ENCODE measurements around the gene PRX. TPM values are rescaled to one million over a fixed set of nuclear protein-coding genes. Genes with fewer than 3 reads are reported as not detected.

PRX gene
- total and polyA plus RNA-seq, 2 of the 4 experiments (the other 2 are of a cell fraction): 0.90 to 1.7 TPM

DNA sequence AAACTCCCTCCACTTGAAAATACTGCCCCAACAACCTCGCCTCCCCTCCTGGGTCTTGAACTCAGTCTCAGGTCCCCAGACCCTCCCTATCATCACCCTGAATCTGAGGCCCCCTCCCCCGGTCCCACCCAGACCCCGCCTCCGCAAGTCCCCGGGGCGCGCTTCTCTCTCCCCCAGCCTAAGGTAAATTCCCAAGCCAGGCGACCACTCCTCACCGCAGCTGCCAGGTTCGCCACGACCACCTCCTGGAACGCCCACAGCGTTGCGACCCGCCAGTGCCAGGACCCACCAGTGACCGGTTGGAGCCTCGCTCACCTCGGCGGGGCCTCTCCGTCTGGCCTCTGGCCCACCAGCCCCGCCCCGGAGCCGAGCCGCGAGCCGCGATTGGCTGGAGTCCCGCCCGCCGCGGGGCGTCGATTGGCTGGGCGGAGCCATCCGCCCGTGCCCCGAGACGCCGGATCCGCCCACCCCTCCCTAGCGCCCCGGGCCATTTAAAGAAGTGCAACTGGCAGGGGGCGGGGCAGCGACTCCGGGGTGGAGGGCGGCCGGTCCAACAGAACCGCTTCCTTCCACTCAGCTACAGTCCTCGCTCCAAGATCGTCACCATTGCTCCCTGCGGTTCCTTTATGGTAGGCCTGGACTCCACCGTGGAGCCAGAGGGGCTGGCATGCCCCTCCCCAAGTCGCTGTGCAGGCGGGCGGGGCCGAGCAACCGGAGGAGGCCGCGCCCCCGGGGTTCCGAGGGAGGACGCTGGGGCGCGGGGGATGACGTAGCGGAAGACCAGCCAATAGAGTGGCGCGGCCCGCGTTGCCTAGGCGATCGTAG, 31.0 kb upstream of the PRX start, which contains the start of gene SERTAD3:
Gene SERTAD3 (minus strand): TSS at position 336 of the 825 bp plus-strand sequence. CDS start 2,255 bp downstream, outside the sequence.
- H3K9me1 ChIP-seq (ENCODE audit: insufficient read depth, low read length): no peaks in the 10 kb centered on the region; the same call in 1 of the 2 replicates
- H3K36me3 ChIP-seq (ENCODE audit: control insufficient read depth, insufficient read depth, low read length): peaks cover 25% of the 10 kb centered on the region
- H2BK20ac ChIP-seq (ENCODE audit: low read depth, low read length): peak within 1 kb of the TSS; percentile 64; the same call in 1 of the 2 replicates
- peak within 1 kb of the TSS; percentile 100 for H2AFZ ChIP-seq (replicated peaks; ENCODE audit: low read length, poor library complexity)
- peak; percentile 91 for DNase-seq
- peak within 1 kb of the TSS; percentile 95 for H2BK5ac ChIP-seq (ENCODE audit: low read depth, low read length, poor library complexity, severe bottlenecking)
- ChIA-PET POLR2A (ENCODE audit: unreplicated experiment) (no interaction called here), CTCF (interaction anchor here (0.6 kb wide), 1 partner anchor 544 kb away, joined by 3 read pairs; no protein-coding TSS in a partner anchor)
- TF ChIP-seq, protein P1, sequence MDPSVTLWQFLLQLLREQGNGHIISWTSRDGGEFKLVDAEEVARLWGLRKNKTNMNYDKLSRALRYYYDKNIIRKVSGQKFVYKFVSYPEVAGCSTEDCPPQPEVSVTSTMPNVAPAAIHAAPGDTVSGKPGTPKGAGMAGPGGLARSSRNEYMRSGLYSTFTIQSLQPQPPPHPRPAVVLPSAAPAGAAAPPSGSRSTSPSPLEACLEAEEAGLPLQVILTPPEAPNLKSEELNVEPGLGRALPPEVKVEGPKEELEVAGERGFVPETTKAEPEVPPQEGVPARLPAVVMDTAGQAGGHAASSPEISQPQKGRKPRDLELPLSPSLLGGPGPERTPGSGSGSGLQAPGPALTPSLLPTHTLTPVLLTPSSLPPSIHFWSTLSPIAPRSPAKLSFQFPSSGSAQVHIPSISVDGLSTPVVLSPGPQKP (IDR thresholded peaks at IDR 0.05; ENCODE audit: borderline replicate concordance, low read depth, low read length): no peak
- TF ChIP-seq NFE2L2 (IDR thresholded peaks at IDR 0.05; ENCODE audit: low read depth, low read length) (no peak), MAFK (IDR thresholded peaks at IDR 0.05; ENCODE audit: low read depth, low read length) (no peak), FOS (IDR thresholded peaks at IDR 0.05; ENCODE audit: low read depth, low read length) (peak; percentile 6; the same call in 1 of the 2 replicates), MAZ (IDR thresholded peaks at IDR 0.05; ENCODE audit: borderline replicate concordance, low read depth, low read length) (peak; percentile 88; the same call in 1 of the 2 replicates), MXI1 (IDR thresholded peaks at IDR 0.05; ENCODE audit: borderline replicate concordance, low read depth, low read length) (peak; percentile 60; the same call in 1 of the 2 replicates), SMC3 (IDR thresholded peaks at IDR 0.05; ENCODE audit: low read depth, low read length) (no peak), RCOR1 (IDR thresholded peaks at IDR 0.05; ENCODE audit: insufficient replicate concordance, low read length) (no peak), USF2 (IDR thresholded peaks at IDR 0.05; ENCODE audit: low read depth, low read length) (peak; percentile 53; the same call in 1 of the 2 replicates), POLR2A (IDR thresholded peaks at IDR 0.05; ENCODE audit: low read depth, low read length) (peak; percentile 93), BHLHE40 (IDR thresholded peaks at IDR 0.05; ENCODE audit: low read depth, low read length) (peak; percentile 85), CEBPB (IDR thresholded peaks at IDR 0.05; ENCODE audit: low read depth, low read length) (no peak), CTCF (conservative IDR thresholded peaks at IDR 0.05; ENCODE audit: low read depth, low read length) (no peak; the same call in 1 of the 2 replicates)
- peak within 1 kb of the TSS; percentile 94 for H3K18ac ChIP-seq (ENCODE audit: low read depth, low read length)
- peak within 1 kb of the TSS; percentile 99 for H3K23ac ChIP-seq (ENCODE audit: low read depth, low read length)
- H3K4ac ChIP-seq (ENCODE audit: low read depth, low read length): peak within 1 kb of the TSS; percentile 100
- peak; percentile 80 for ATAC-seq (ENCODE audit: low read depth)
- peak within 1 kb of the TSS; percentile 88 to 100 for H4K8ac ChIP-seq (ENCODE audit: low read depth in 2 of 2, low read length in 2 of 2)
- H3K4me3 ChIP-seq (ENCODE audit: insufficient read depth, low read depth, low read length): peak within 1 kb of the TSS; percentile 70
- H3K79me1 ChIP-seq (ENCODE audit: low read depth in 1 of 2, low read length in 2 of 2): peaks cover 16 to 42% of the 10 kb centered on the region in 2 experiments; a peak in 3 of 4 replicates
- H2AK5ac ChIP-seq (ENCODE audit: low read depth, low read length): peak within 1 kb of the TSS; percentile 99
- no TSS peak for BruUV-seq (replicated peaks)
- peak within 1 kb of the TSS; percentile 99 for H4K91ac ChIP-seq (ENCODE audit: insufficient read depth, low read depth, low read length)
- peak within 1 kb of the TSS; percentile 99 for H3K14ac ChIP-seq (replicated peaks; ENCODE audit: low read depth, low read length)
- H2BK120ac ChIP-seq (ENCODE audit: low read depth, low read length): peak within 1 kb of the TSS; percentile 93
- H3K27ac ChIP-seq (ENCODE audit: insufficient read depth, low read length): peak within 1 kb of the TSS; percentile 95
- 0% methylated on average over 39 of the region's 72 CpGs; no CpG with 5 or more reads in 1 of the 2 experiments for WGBS, 2 experiments (ENCODE audit: extremely low coverage in 2 of 2, insufficient read length in 1 of 2)
- intact Hi-C loops (cut with micrococcal nuclease) (loop anchor here (1.0 to 5.0 kb wide), 5 partner anchors 19 to 203 kb away; partner anchors contain the start of genes C19orf47, PLD3 and SERTAD1), dilution Hi-C loops (cut with HindIII; ENCODE audit: low sequenced_read_pairs, unreplicated experiment) (no loop called here), in situ Hi-C loops (cut with MboI; ENCODE audit: low sequenced_read_pairs) (no loop called here)
- peak within 1 kb of the TSS; percentile 92 for H3K4me2 ChIP-seq (ENCODE audit: low read depth, low read length)
- peak within 1 kb of the TSS; percentile 97 for H3K56ac ChIP-seq (ENCODE audit: extremely low read depth, insufficient read depth, low read length)
- peak within 1 kb of the TSS; percentile 99; the same call in 2 of the 3 replicates for H2BK15ac ChIP-seq (ENCODE audit: low read depth, low read length)
- H3K27me3 ChIP-seq (ENCODE audit: control insufficient read depth, insufficient read depth, low read length): no peaks in the 10 kb centered on the region
- peaks cover 33% of the 10 kb centered on the region for H4K20me1 ChIP-seq (ENCODE audit: insufficient read depth, low read length)
- peak within 1 kb of the TSS; percentile 100 for H2AK9ac ChIP-seq (replicated peaks; ENCODE audit: low read depth, low read length, poor library complexity)
- H3K9me3 ChIP-seq (ENCODE audit: control insufficient read depth, insufficient read depth, low read length): no peaks in the 10 kb centered on the region
- peaks cover 2% of the 10 kb centered on the region for H3K4me1 ChIP-seq (ENCODE audit: control insufficient read depth, insufficient read depth, low read length)
- H3K9ac ChIP-seq (ENCODE audit: low read depth, low read length): peak within 1 kb of the TSS; percentile 99
- H4K5ac ChIP-seq (ENCODE audit: low read depth, low read length): peak within 1 kb of the TSS; percentile 86
